Measurements from ENCODE around the gene SRRM4.

The SRRM4 gene

GRCh38 chr12:118982984-118983761, 1.8 kb downstream of the SRRM4 start:
- H3K4me3 ChIP-seq (replicated peaks; ENCODE audit: insufficient read depth, low read length): no peak overlapping the region

GRCh38 chr12:118984161-118984943, 3.0 kb downstream of the SRRM4 start:
- DNase-seq (ENCODE audit: low read depth in 1 of 2, low spot score in 1 of 2): no peak
- no peak for TF ChIP-seq CTCF (IDR thresholded peaks at IDR 0.05; ENCODE audit: insufficient read depth, low read length)
- no peak for TF ChIP-seq SPI1 (IDR thresholded peaks at IDR 0.05; ENCODE audit: borderline replicate concordance, low read depth)
- H3K4me3 ChIP-seq (replicated peaks; ENCODE audit: insufficient read depth, low read length): no peak overlapping the region
- peaks cover 7% of the 10 kb centered on the region for H3K27me3 ChIP-seq (ENCODE audit: insufficient read depth, poor library complexity, severe bottlenecking)
- H3K27ac ChIP-seq (replicated peaks): no peak overlapping the region

More at GRCh38 chr12:118982984-118983761, 1.8 kb downstream of the SRRM4 start:
- H3K27ac ChIP-seq (replicated peaks): no peak overlapping the region
- peaks cover 7% of the 10 kb centered on the region for H3K27me3 ChIP-seq (ENCODE audit: insufficient read depth, poor library complexity, severe bottlenecking)
- DNase-seq (ENCODE audit: low read depth in 1 of 2, low spot score in 1 of 2): no peak
- TF ChIP-seq CTCF (IDR thresholded peaks at IDR 0.05; ENCODE audit: insufficient read depth, low read length) (no peak), GABPA (IDR thresholded peaks at IDR 0.05; ENCODE audit: low read depth) (no peak), SPI1 (IDR thresholded peaks at IDR 0.05; ENCODE audit: borderline replicate concordance, low read depth) (no peak), POLR2AphosphoS5 (IDR thresholded peaks at IDR 0.05; ENCODE audit: low read depth) (no peak), REST (IDR thresholded peaks at IDR 0.05; ENCODE audit: insufficient replicate concordance, low read depth) (no peak)

GRCh38 chr12:118986050-118986449, 4.7 kb downstream of the SRRM4 start:
- TF ChIP-seq SPI1 (IDR thresholded peaks at IDR 0.05; ENCODE audit: borderline replicate concordance, low read depth): no peak
- no peak for TF ChIP-seq GABPA (IDR thresholded peaks at IDR 0.05; ENCODE audit: low read depth)
- no peak for TF ChIP-seq POLR2AphosphoS5 (IDR thresholded peaks at IDR 0.05; ENCODE audit: low read depth)
- no peak for TF ChIP-seq CTCF (IDR thresholded peaks at IDR 0.05; ENCODE audit: insufficient read depth, low read length)
- no peak for TF ChIP-seq REST (IDR thresholded peaks at IDR 0.05; ENCODE audit: insufficient replicate concordance, low read depth)
- H3K27me3 ChIP-seq (ENCODE audit: insufficient read depth, poor library complexity, severe bottlenecking): peaks cover 4% of the 10 kb centered on the region
- no peak overlapping the region for H3K27ac ChIP-seq (replicated peaks)
- DNase-seq (ENCODE audit: low read depth in 1 of 2, low spot score in 1 of 2): no peak
- no peak overlapping the region for H3K4me3 ChIP-seq (replicated peaks; ENCODE audit: insufficient read depth, low read length)

Data from HL-60 (cell line).